Panc1 (cell line): Measurements from ENCODE around the gene TP63.

Source experiments
- CTCF ChIP-seq: fragments of 450-650 bp; IDR thresholded peaks from 2 replicates; pipeline ENCODE4 v1.5.1; 2017; ENCODE audit warnings: mild to moderate bottlenecking
- POLR2AphosphoS5 ChIP-seq: IDR thresholded peaks from 2 replicates; pipeline ENCODE4 v1.6.1; 2012; ENCODE audit warnings: mild to moderate bottlenecking, low read depth, low read length, moderate library complexity
- REST ChIP-seq, 2 experiments: IDR thresholded peaks; 2 replicates each; pipeline ENCODE4 v1.6.1; 2011 to 2012; ENCODE audit warnings: low read depth in 2 of 2, control low read depth in 1 of 2, low read length in 1 of 2, mild to moderate bottlenecking in 1 of 2, moderate library complexity in 1 of 2; ENCODE audit not compliant: insufficient read depth in 1 of 2
- SIN3A ChIP-seq: IDR thresholded peaks from 2 replicates; pipeline ENCODE4 v1.6.1; 2012; ENCODE audit warnings: low read depth, mild to moderate bottlenecking, low read length, moderate library complexity, borderline replicate concordance; ENCODE audit not compliant: insufficient read depth
- TCF7L2 ChIP-seq: IDR thresholded peaks from 2 replicates; pipeline ENCODE4 v1.6.1; 2011; ENCODE audit warnings: mild to moderate bottlenecking, low read depth, low read length, inconsistent platforms

- TF ChIP-seq CTCF (no peak), TCF7L2 (no peak), REST (IDR thresholded peaks at IDR 0.05; ENCODE audit: insufficient read depth in 1 of 2, low read depth in 2 of 2, low read length in 1 of 2) (no peak), POLR2AphosphoS5 (no peak), SIN3A (no peak)
Observed at GRCh38 chr3:189695400-189695799, 64.2 kb downstream of the TP63 start.
